ENCODE measurements around the gene PLEKHB2.
"Not testable (repeated sequence)": the region's sequence is repeated elsewhere in the genome, so short reads cannot be mapped to it uniquely, and the experiment has no call there.

The PLEKHB2 gene

GRCh38 chr2:131112529-131112928 is 7.4 kb downstream of the PLEKHB2 start:
- CTCF ChIA-PET: no interaction called here
- DNase-seq (ENCODE audit: extremely low spot score): no peak
- POLR2A ChIA-PET: interaction anchor here (1.0 kb wide), 1 partner anchor 19 kb away, joined by 3 read pairs; no protein-coding TSS in a partner anchor
- TF ChIP-seq, protein P1, sequence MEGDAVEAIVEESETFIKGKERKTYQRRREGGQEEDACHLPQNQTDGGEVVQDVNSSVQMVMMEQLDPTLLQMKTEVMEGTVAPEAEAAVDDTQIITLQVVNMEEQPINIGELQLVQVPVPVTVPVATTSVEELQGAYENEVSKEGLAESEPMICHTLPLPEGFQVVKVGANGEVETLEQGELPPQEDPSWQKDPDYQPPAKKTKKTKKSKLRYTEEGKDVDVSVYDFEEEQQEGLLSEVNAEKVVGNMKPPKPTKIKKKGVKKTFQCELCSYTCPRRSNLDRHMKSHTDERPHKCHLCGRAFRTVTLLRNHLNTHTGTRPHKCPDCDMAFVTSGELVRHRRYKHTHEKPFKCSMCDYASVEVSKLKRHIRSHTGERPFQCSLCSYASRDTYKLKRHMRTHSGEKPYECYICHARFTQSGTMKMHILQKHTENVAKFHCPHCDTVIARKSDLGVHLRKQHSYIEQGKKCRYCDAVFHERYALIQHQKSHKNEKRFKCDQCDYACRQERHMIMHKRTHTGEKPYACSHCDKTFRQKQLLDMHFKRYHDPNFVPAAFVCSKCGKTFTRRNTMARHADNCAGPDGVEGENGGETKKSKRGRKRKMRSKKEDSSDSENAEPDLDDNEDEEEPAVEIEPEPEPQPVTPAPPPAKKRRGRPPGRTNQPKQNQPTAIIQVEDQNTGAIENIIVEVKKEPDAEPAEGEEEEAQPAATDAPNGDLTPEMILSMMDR (IDR thresholded peaks at IDR 0.05; ENCODE audit: control extremely low read depth, extremely low read depth, low read depth, missing control alignments): no peak

DNA sequence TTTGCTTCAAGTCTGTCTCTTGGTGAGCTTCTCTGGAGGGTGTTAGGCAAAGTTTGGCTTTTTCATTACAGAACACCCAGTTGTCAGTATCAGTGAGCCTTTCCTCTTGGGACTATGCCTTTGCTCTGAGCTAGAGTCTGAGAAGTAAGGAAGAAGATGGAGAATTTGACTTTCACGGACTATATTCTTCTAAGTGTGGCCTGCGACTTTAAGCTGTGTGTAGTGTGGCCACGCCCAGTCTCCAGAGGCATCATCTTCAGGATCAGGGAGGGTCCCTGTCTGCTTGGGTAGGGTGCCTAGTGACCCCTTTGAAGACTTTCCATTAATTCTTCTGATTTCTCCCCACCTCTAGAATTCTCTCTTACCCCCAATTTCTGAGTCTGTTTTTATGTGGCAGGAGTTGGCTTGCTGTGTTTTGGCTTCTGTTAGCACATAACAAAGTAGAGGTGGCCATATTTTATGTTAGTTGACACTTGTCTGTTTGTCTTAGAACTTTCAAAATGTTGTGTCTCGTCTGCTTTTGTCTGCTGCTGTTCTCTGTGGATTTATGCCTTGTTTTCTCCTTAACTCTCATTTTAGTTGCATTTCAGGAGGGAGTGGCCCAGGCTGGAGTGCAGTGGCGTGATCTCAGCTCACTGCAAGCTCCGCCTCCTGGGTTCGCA is 8.6 kb downstream of the PLEKHB2 start:
- ChIA-PET POLR2A (no interaction called here), CTCF (no interaction called here)
- no peak for DNase-seq (ENCODE audit: extremely low spot score)
- TF ChIP-seq, protein P1 (IDR thresholded peaks at IDR 0.05; ENCODE audit: control extremely low read depth, extremely low read depth, low read depth, missing control alignments): no peak

GRCh38 chr2:131114950-131115349 is 9.8 kb downstream of the PLEKHB2 start:
- DNase-seq (ENCODE audit: extremely low spot score); CTCF ChIA-PET; POLR2A ChIA-PET: not testable (repeated sequence)

DNA sequence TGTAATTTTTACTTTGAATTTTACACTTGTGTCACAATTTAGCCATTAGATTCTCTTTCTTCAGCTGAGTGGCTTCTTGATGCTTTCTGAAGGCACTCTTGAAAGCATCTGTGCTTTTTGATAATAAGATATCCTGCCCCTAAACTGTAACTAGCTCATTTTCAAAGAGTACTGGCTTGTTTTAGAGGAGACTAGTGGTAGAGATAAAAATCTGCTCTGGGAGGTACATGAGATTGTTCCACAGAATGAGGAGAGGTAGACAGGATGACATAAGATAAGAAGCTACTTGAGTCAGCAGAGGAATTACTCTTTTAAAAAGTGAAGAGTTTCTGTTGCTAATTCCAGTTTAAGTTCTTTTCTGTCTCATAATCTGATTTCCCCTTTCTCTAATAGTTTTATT is 10.6 kb downstream of the PLEKHB2 start:
- POLR2A ChIA-PET: no interaction called here
- TF ChIP-seq, protein P1 (IDR thresholded peaks at IDR 0.05; ENCODE audit: control extremely low read depth, extremely low read depth, low read depth, missing control alignments): no peak
- no peak for DNase-seq (ENCODE audit: extremely low spot score)
- CTCF ChIA-PET: interaction anchor here (0.6 kb wide), 1 partner anchor 9 kb away, joined by 3 read pairs; no protein-coding TSS in a partner anchor

GRCh38 chr2:131120815-131121317 is 15.7 kb downstream of the PLEKHB2 start:
- CTCF ChIA-PET: no interaction called here

GRCh38 chr2:131121464-131121863 is 16.3 kb downstream of the PLEKHB2 start:
- CTCF ChIA-PET: no interaction called here
- DNase-seq (ENCODE audit: extremely low spot score): no peak
- POLR2A ChIA-PET: no interaction called here
- TF ChIP-seq, protein P1 (IDR thresholded peaks at IDR 0.05; ENCODE audit: control extremely low read depth, extremely low read depth, low read depth, missing control alignments): no peak

More at GRCh38 chr2:131120815-131121317, 15.7 kb downstream of the PLEKHB2 start:
- no peak for DNase-seq (ENCODE audit: extremely low spot score)
- POLR2A ChIA-PET: no interaction called here
- TF ChIP-seq, protein P1 (IDR thresholded peaks at IDR 0.05; ENCODE audit: control extremely low read depth, extremely low read depth, low read depth, missing control alignments): no peak

DNA sequence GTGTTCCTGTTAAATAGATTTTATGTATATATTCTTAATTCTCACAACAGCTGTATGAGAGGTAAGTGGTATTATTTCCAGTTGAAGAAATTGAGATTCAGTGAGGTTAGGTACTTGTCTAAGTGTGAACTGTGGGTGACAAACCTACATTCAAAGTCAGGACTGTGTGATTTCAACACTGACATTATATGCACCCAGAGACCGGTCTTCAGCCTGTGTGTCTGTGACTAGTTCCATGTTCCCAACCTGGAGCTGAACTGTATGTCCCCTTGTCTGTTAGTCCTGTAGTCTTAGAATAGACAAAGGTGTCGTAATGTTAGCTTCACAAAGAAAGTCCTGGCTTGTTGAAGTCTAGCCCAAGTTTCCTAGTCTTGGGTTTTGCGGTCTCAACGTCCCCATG is 17.4 kb downstream of the PLEKHB2 start:
- ChIA-PET POLR2A (no interaction called here), CTCF (interaction anchor here (1.1 to 1.8 kb wide), 3 partner anchors 11 to 14 kb away, joined by 3 to 5 read pairs (median 4); no protein-coding TSS in a partner anchor)
- DNase-seq (ENCODE audit: extremely low spot score): no peak
- TF ChIP-seq, protein P1 (IDR thresholded peaks at IDR 0.05; ENCODE audit: control extremely low read depth, extremely low read depth, low read depth, missing control alignments): no peak
